AG08396 (cell line): ENCODE results near the gene NAT8L.
A peak's percentile ranks its signal among the peaks of the same experiment; 100 is the strongest.

Experiments
- DNase-seq: peaks from one replicate; pipeline ENCODE4 v3.0.0; 2012; ENCODE audit warnings: low spot score, mixed read lengths

NAT8L gene

DNA sequence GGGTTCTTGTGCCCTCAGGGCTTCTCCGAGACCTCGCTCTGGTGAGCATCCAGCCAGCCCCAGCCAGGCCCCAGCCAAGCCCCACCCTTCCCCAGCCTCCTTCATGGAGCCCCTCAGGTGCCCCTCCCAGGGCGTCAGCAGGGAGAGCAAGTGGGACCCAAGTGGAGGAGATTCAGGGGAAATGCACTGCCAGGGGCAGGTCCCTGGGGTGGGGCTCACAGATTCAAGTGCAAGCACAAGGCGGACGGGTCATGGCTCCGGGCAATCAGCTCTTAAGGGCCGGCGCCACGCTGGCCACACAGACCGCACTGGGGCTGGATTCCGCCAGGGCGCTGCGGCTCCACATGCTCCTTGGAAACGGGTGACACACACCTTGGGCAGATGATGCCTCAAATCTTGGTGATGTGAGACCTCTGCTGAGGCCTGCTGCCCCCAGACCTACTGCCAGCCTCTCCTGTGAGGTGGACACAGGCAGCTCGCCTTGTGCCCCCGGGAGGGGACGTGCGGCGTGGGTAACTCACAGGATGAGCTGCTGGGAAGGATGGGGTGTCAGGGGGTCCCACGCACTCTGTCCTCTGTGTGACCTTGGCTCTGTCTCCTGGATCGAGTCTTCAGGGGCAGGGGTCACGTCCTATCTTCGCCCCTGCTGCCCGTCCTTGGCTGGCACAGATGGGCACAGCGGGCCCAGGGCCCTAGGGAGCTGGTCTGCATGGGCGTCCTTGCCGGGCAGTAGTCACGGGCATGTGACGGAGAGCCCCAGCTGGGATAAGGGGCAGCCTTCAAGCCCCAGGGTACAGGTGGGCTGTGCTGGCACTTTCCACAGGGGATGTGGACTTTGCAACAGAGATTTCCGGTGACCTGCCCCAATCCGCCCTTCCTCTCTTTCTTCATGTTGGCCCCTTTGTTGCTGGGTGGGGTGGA is 17.1 kb downstream of the NAT8L start:
- no peak for DNase-seq

DNA sequence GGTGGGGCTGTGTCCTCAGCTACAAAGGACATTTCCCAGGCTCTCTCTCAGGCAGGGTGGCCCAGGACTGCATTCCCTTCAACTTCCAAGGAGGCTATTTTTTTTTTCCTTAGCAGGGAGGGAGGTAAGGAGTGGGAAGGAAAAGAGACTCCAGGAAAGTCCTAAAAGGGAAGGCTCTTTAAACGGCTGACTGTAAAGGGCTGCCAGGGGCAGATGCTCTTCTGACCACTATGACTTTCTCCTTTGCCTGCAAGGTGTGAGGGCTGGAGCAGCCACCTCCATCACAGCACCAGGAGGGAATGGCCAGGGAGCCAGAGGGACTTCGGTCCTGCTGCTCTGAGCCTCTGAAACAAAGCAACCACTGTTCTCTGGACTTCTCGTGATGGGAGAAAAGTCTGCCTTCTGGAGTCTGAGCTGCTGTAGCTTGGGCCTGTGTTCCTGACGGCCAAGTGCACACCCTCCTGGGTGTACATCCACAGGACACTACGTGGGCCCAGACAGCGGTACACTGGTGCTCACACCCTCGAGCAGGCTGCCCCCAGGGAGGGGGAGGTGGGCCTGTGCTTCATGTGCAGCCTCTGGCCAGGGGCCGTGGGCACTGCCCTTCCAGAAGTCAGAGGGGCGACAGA is 17.9 kb downstream of the NAT8L start:
- no peak for DNase-seq

DNA sequence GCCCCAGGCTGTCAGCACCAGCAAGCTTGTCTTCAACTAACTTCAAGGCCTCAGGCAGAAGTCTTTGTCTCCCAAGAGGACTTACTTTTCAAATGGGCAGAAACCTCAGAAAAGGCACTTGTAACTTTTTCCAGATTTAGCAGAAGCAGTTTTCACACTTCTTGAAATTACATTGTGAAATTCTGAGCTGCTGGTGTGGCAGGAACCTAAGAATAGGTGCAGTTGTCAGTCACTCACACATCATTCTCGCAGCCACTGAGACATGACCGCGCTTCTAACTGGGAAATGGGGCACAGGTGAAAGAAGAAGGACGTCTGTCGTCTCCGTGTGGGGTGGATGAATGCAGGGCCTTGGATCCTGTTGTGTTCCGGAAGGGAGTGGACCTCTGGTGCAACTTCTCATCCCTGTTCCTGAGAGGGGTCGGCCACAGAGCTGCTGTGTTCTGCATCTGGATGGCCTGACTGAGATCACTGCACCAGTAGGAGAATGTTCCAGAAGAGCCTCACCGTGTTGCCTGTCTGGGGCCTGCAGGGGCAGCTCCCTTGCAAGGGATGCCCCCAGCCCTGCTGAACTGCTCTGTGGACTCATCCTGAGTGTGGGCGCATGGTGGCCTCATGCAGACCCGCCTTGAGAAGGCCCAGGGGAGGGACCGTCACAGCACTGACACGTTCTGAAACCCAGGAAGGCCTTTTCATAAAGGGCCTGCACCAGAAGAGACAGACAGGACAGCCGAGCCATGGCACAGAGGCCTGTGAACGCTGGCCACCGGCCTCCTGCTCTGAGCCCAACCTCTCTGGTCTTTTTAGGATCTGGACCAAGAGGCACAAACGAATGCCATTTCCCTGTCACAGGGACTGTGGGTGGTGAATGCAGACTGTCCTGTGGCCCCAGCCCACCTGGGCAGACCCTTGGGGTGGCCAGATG is 18.7 kb downstream of the NAT8L start:
- DNase-seq: no peak

DNA sequence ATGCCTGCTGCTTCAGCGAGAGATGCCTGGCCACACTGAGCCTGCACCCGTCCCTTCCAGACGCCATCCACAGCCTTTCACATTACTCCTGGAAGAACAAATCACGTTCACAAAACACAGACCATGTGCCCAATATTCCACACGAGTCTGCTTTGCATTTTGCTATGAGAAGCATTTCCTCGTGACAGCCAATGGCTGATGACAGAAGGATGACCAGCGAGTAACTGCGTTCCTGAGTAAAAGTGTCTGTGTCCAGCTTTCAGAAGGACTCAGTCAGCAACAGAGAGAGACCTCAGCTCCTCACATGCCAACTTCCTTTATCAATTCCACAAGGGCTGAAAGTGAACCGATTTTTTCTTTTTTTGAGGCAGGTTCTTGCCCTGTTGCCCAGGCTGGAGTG is 19.5 kb downstream of the NAT8L start:
- DNase-seq: no peak

GRCh38 chr4:2079006-2079405 is 19.9 kb downstream of the NAT8L start:
- no peak for DNase-seq

GRCh38 chr4:2079926-2080325 is 20.8 kb downstream of the NAT8L start:
- no peak for DNase-seq

GRCh38 chr4:2080429-2081300 is 21.5 kb downstream of the NAT8L start:
- peak; percentile 8 for DNase-seq

- DNase-seq: no peak
These were observed 22.4 kb downstream of the NAT8L start for GRCh38 chr4:2081540-2081939.

GRCh38 chr4:2082118-2082517 is 23.0 kb downstream of the NAT8L start:
- DNase-seq: no peak

GRCh38 chr4:2082627-2083026 is 23.5 kb downstream of the NAT8L start:
- no peak for DNase-seq

GRCh38 chr4:2083116-2083825 is 24.1 kb downstream of the NAT8L start:
- no peak for DNase-seq

- no peak for DNase-seq
These were observed 24.7 kb downstream of the NAT8L start for GRCh38 chr4:2083826-2084160.

- DNase-seq: no peak
These were observed 25.2 kb downstream of the NAT8L start for GRCh38 chr4:2084316-2084715.

DNA sequence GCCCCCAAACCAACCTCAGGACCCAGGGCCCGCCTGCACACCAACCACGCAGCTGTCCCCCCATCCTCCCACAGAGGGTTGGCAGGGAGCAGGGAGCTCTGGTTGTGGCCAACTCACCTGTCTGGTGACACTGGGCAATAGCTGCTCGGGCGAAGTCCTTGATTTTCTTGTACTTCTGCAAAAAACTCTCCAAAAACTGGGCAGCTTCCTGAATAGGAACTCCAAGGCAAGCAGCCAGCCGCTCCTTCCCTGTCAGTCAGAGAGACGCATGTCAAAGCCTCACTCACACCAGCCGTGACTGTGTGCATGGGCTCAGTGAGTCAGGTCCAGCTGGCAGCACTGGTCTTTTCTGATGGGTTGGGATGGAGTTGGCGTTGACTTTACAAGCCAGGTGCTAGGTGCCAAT is 26.4 kb downstream of the NAT8L start:
- DNase-seq: no peak

DNA sequence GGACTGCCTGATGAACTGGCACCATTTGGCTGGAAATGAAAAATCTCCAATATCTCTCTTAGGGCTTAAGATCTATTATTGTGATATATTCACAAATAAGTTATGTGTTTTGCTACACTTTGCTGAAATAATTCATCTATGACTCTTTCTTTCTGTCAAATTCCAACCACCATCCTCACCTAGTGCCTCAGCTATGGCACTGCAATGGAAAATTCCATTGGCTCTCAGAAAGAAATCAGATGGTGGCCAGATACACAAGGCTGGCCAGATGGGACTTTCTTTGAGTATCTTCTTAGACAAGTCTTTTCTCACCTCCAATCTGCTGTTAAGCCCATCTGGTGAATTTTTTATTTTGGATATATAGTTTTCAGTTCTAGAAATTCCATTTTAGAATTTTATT is 28.0 kb downstream of the NAT8L start:
- no peak for DNase-seq

DNA sequence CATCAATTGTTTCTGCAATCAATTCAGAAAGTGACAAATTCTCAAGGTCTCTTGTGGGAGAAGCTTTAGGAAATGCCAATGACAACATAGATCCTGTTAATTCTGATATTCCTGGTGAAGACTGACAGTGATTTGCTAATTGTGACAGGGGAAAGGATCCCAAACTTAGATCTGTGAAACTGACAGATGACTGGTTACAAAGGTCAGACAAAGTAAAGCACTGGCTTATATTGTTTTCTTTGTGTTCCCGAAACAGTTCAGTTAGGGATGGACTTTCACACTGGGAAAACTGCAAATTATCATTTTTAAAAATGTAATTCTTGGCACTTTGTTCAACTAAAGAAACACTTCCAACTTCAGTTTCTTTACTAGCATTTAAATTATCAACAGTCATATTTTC is 30.1 kb downstream of the NAT8L start:
- no peak for DNase-seq

DNA sequence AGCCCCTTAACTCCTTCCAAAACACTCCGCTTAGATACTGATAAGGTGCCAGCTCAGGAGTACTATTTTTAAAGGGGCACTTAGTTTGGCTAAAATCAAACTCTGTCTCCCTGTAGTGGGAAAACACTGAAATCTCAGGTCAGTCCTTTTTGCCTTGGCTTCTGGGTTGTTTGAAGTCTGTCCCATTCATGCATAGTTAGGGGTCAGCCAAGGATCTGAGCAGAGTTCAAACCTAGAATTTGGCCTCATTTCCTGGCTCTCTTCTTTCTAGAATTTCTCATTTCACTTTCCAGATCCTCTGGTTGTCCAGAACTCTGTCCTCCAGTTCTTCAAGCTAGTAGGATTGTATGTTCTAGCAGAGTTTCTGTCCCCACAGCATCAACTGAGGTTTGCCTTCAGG is 31.5 kb downstream of the NAT8L start:
- DNase-seq: no peak

DNA sequence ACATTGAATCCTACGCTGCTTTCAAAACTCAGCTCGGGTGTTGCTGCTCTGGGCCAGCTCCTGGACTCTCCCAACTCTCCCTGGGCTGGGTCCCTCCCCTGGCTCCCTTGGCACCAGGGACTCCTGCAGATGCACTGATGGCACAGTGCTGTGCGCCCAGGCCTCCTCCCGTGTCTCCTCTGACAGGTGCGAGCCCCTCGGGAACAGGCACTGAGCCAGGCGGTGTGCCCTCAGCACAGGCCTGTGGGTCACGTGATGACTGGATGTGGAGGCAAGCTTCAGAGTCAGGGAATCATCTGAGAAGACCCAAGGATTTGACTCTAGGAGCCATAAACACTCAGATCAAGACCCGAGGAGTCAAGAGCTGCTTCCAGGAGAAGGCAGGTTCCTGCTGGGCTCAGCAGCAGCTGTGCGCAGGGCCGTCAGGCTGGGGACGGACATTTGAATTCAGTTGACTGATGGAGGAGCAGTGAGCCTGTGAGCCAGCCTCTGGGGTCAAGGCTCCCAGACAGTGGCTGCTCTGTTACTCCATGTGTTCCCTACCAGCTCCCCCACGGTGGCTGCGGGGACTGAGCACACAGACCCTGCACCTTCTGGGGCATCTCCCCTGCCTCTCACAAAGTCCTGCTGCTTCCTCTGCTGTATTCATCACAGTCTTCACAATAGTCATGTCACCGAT is 33.0 kb downstream of the NAT8L start:
- DNase-seq: no peak

GRCh38 chr4:2092669-2093053 is 33.5 kb downstream of the NAT8L start:
- DNase-seq: no peak

DNA sequence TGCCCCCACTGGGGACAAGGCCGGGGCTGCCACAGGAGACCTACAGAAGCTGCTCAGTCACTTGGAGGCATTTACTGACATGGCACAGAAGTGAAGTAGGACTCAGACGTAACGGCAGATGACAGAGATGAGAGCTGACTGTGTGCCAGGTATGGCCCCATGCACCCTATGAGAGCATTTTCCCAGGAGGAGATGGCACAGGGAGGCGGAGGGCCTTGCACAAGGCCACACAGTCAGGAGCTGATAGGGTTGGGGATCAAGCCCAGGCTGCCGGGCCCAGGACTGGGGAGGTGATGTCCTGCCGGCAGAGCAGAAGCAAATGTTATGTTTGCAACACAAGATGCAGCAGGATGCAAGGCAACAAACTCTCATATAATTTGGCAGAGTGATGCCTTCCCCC is 34.1 kb downstream of the NAT8L start:
- DNase-seq: no peak
